Endothelial cell of umbilical vein (primary cell): Measurements from ENCODE around the gene BCCIP. TPM values are rescaled to one million over a fixed set of nuclear protein-coding genes. Genes with fewer than 3 reads are reported as not detected.

Experiments
- BruUV-seq: library from RNA; stranded (reverse); fragments of 400-500 nt; replicated peaks from 2 replicates; lab custom pipeline; 2021; lab: Mats Ljungman, UMichigan
- CTCF ChIA-PET: fragments of 300-600, 350-600 bp; sonication (Branson Sonifier 250); formaldehyde crosslinking; loops from one replicate; lab custom pipeline; 2021; ENCODE audit warnings: antibody characterized with exemption, inconsistent platforms; lab: Charles Lee
- POLR2A ChIA-PET: fragments of 300-600, 350-600 bp; sonication (Branson Sonifier 250); formaldehyde crosslinking; loops from one replicate; lab custom pipeline; 2021; ENCODE audit warnings: antibody characterized with exemption, inconsistent platforms; lab: Charles Lee
- DNase-seq: peaks from one replicate; pipeline ENCODE4 v3.0.0-alpha.2; 2011; ENCODE audit warnings: low read depth, low spot score
- FAIRE-seq: peaks from 2 replicates; lab custom pipeline; 2011; peaks lifted over from hg19 to GRCh38; lab: Jason Lieb, UNC
- H2AFZ ChIP-seq: 2 replicates; pipeline ENCODE4 v1.6.0; 2012; ENCODE audit warnings: low read depth, low read length, control low read depth, inconsistent platforms
- H3K27ac ChIP-seq: 2 replicates; pipeline ENCODE4 v1.5.1; 2011; ENCODE audit warnings: low read depth, mild to moderate bottlenecking, control low read depth, low read length, moderate library complexity; ENCODE audit not compliant: insufficient read depth
- H3K27me3 ChIP-seq, 2 experiments: 2 replicates each; pipeline versions ENCODE4 v1.6.0 to v1.6.1; 2011; ENCODE audit warnings: low read length in 2 of 2, mixed read lengths in 1 of 2; ENCODE audit not compliant: control insufficient read depth in 2 of 2, insufficient read depth in 2 of 2
- H3K36me3 ChIP-seq, 2 experiments: 2 replicates in 1 of 2; 3 replicates in 1 of 2; pipeline ENCODE4 v1.5.1; 2011; ENCODE audit warnings: low read length in 2 of 2, mild to moderate bottlenecking in 1 of 2, moderate library complexity in 1 of 2; ENCODE audit not compliant: control insufficient read depth in 2 of 2, insufficient read depth in 2 of 2; ENCODE audit errors: extremely low read depth in 1 of 2
- H3K4me1 ChIP-seq: 3 replicates; pipeline ENCODE4 v1.5.1; 2011; ENCODE audit warnings: mild to moderate bottlenecking, low read length; ENCODE audit not compliant: control insufficient read depth, insufficient read depth; ENCODE audit errors: extremely low read depth
- H3K4me2 ChIP-seq: 2 replicates; pipeline ENCODE4 v1.6.1; 2011; ENCODE audit warnings: low read length, control low read depth, mixed read lengths; ENCODE audit not compliant: insufficient read depth
- H3K4me3 ChIP-seq, 3 experiments: fragments of 200-600 bp in 1 of 3; sonication (generic), shearing (Covaris generic) in 1 of 3; replicated peaks in 1 of 3; 2 replicates each; pipeline ENCODE4 v1.5.1; 2011 to 2016; ENCODE audit warnings: control low read depth in 3 of 3, low read length in 3 of 3, mild to moderate bottlenecking in 2 of 3, inconsistent platforms in 1 of 3, low read depth in 1 of 3, moderate library complexity in 1 of 3; ENCODE audit not compliant: insufficient read depth in 1 of 3
- H3K79me2 ChIP-seq: 2 replicates; pipeline ENCODE4 v1.6.0; 2012; ENCODE audit warnings: low read length, inconsistent platforms; ENCODE audit not compliant: control insufficient read depth, insufficient read depth
- H3K9ac ChIP-seq: replicated peaks from 2 replicates; pipeline ENCODE3; 2011; ENCODE audit warnings: low read length, control low read depth; ENCODE audit not compliant: insufficient read depth; ENCODE audit errors: extremely low read depth
- H3K9me1 ChIP-seq: replicated peaks from 3 replicates; pipeline ENCODE4 v1.6.0; 2011; ENCODE audit warnings: mild to moderate bottlenecking, low read length; ENCODE audit not compliant: control insufficient read depth, insufficient read depth; ENCODE audit errors: extremely low read depth
- H3K9me3 ChIP-seq: replicated peaks from 2 replicates; pipeline ENCODE4 v1.5.1; 2012; ENCODE audit warnings: low read length, inconsistent platforms; ENCODE audit not compliant: control insufficient read depth, insufficient read depth
- H4K20me1 ChIP-seq: replicated peaks from 2 replicates; pipeline ENCODE3; 2011; ENCODE audit warnings: mild to moderate bottlenecking, low read length; ENCODE audit not compliant: control insufficient read depth, insufficient read depth; ENCODE audit errors: extremely low read depth
- CTCF ChIP-seq, 2 donors: IDR thresholded peaks; 1 replicate in 1 of 2; 2 replicates in 1 of 2; pipeline ENCODE4 v1.5.1; 2011; ENCODE audit warnings: low read length in 2 of 2, mild to moderate bottlenecking in 2 of 2, moderate library complexity in 2 of 2, control low read depth in 1 of 2, inconsistent platforms in 1 of 2, low read depth in 1 of 2; ENCODE audit not compliant: insufficient read depth in 1 of 2; ENCODE audit errors: extremely low read depth in 1 of 2
- EZH2 ChIP-seq: IDR thresholded peaks from 2 replicates; pipeline ENCODE4 v1.6.1; 2012; ENCODE audit warnings: borderline replicate concordance, low read depth, mild to moderate bottlenecking, moderate library complexity, low read length, inconsistent platforms; ENCODE audit not compliant: severe bottlenecking
- FOS ChIP-seq: IDR thresholded peaks from 2 replicates; pipeline ENCODE4 v1.6.1; 2011; ENCODE audit warnings: mild to moderate bottlenecking, low read length, moderate library complexity, borderline replicate concordance; ENCODE audit not compliant: insufficient read depth
- GATA2 ChIP-seq: IDR thresholded peaks from 2 replicates; pipeline ENCODE4 v1.7.0; 2011; ENCODE audit warnings: low read depth, mild to moderate bottlenecking, moderate library complexity, mixed read lengths, low read length; ENCODE audit not compliant: insufficient read length, insufficient read depth
- JUN ChIP-seq: IDR thresholded peaks from 2 replicates; pipeline ENCODE4 v1.6.1; 2011; ENCODE audit warnings: borderline replicate concordance, low read depth; ENCODE audit not compliant: insufficient read length, insufficient read depth
- MAX ChIP-seq: IDR thresholded peaks from 2 replicates; pipeline ENCODE4 v1.6.1; 2011; ENCODE audit not compliant: insufficient read depth, insufficient read length
- MYC ChIP-seq: IDR thresholded peaks from one replicate; pipeline ENCODE4 v1.6.1; 2011; ENCODE audit warnings: mild to moderate bottlenecking, low read depth, low read length
- POLR2A ChIP-seq: IDR thresholded peaks from 2 replicates; pipeline ENCODE4 v1.6.1; 2012; ENCODE audit warnings: low read depth, mild to moderate bottlenecking, control low read depth, low read length
- POLR2AphosphoS5 ChIP-seq: IDR thresholded peaks from 2 replicates; pipeline ENCODE4 v1.6.1; 2012; ENCODE audit warnings: low read depth, mild to moderate bottlenecking, control low read depth, low read length, moderate library complexity; ENCODE audit not compliant: insufficient read depth
- dilution Hi-C: fragments of 300-500 bp; cut with MboI; formaldehyde crosslinking; loops from one replicate; pipeline ENCODE4 v1.15.0; 2019; ENCODE audit warnings: low sequenced_read_pairs; ENCODE audit not compliant: extremely low pct_ligation_motif_present
- intact Hi-C: fragments of 100-400 bp; cut with micrococcal nuclease; formaldehyde crosslinking; loops from one replicate; pipeline ENCODE4 v1.10.0; 2022
- polyA plus RNA-seq, 4 experiments: library from polyadenylated mRNA; depleted of rRNA in 3 of 4; stranded (reverse) in 3 of 4; unstranded in 1 of 4; fragments of >200 nt; gene quantifications; 2 replicates each; pipeline versions ENCODE4 v1.2.1 to v1.2.3, GENCODE V29; 2011 to 2012; ENCODE audit warnings: missing spikeins in 1 of 4
- total RNA-seq: library from RNA; stranded (reverse); gene quantifications from 2 replicates; pipeline ENCODE4 v1.2.3, GENCODE V29; 2021

Gene BCCIP
- total and polyA plus RNA-seq, 2 donors (not counting 3 experiments of a cell fraction or from before 2014, with no cell fraction given), result 14.5 to 73.5 TPM

GRCh38 chr10:125820701-125821100 lies 2.6 kb upstream of the BCCIP start:
- H3K79me2 ChIP-seq, result peaks cover 30% of the 10 kb centered on the region
- H3K27ac ChIP-seq, result no peak overlapping the region
- H3K9me3 ChIP-seq, result no peaks in the 10 kb centered on the region
- FAIRE-seq (no peak), DNase-seq (no peak)
- intact Hi-C loops, result loop anchor here (5.0 kb wide), 1 partner anchor 78 kb away; no protein-coding TSS in a partner anchor
- no peak overlapping the region for H3K9ac ChIP-seq
- no peak overlapping the region for H2AFZ ChIP-seq
- TF ChIP-seq FOS (no peak), JUN (no peak), CTCF (IDR thresholded peaks at IDR 0.05; ENCODE audit: extremely low read depth in 1 of 2, insufficient read depth in 1 of 2, low read depth in 1 of 2, low read length in 2 of 2) (no peak), POLR2AphosphoS5 (no peak), EZH2 (no peak), MYC (no peak), POLR2A (no peak), GATA2 (no peak), MAX (no peak)
- no peaks in the 10 kb centered on the region for H3K9me1 ChIP-seq
- no peak overlapping the region for H3K4me3 ChIP-seq
- no TSS peak for BruUV-seq
- no peaks in the 10 kb centered on the region for H4K20me1 ChIP-seq
- H3K4me1 ChIP-seq, result peaks cover 18% of the 10 kb centered on the region
- H3K36me3 ChIP-seq, result no peaks in the 10 kb centered on the region
- CTCF ChIA-PET, result no interaction called here
- H3K27me3 ChIP-seq, result no peaks in the 10 kb centered on the region
- no peak overlapping the region for H3K4me2 ChIP-seq
- dilution Hi-C loops, result no loop called here
- POLR2A ChIA-PET, result no interaction called here
